Osteocyte (in vitro differentiated cells): ENCODE measurements around the gene MEF2D. TPM values are rescaled to one million over a fixed set of nuclear protein-coding genes. Genes with fewer than 3 reads are reported as not detected.

Experiments
- DNase-seq: peaks from one replicate; pipeline ENCODE4 v3.0.0; 2021; ENCODE audit warnings: mixed read lengths; ENCODE audit not compliant: unreplicated experiment; ENCODE audit errors: extremely low spot score
- H3K27ac Mint-ChIP-seq: one replicate; pipeline ENCODE4 v1.8.0; 2021; ENCODE audit warnings: mild to moderate bottlenecking, mixed read lengths; ENCODE audit not compliant: unreplicated experiment
- H3K27me3 Mint-ChIP-seq: one replicate; pipeline ENCODE4 v1.8.0; 2021; ENCODE audit warnings: mixed read lengths; ENCODE audit not compliant: unreplicated experiment
- H3K36me3 Mint-ChIP-seq: one replicate; pipeline ENCODE4 v1.8.0; 2021; ENCODE audit warnings: mixed read lengths; ENCODE audit not compliant: unreplicated experiment
- H3K4me1 Mint-ChIP-seq: one replicate; pipeline ENCODE4 v1.8.0; 2021; ENCODE audit warnings: mixed read lengths; ENCODE audit not compliant: unreplicated experiment
- H3K4me3 Mint-ChIP-seq: one replicate; pipeline ENCODE4 v1.8.0; 2021; ENCODE audit warnings: mild to moderate bottlenecking, moderate library complexity, mixed read lengths; ENCODE audit not compliant: unreplicated experiment
- H3K9me3 Mint-ChIP-seq: one replicate; pipeline ENCODE4 v1.8.0; 2021; ENCODE audit warnings: mixed read lengths; ENCODE audit not compliant: unreplicated experiment
- CTCF ChIP-seq: fragments of 200-600 bp; sonication (generic); IDR thresholded peaks from 2 replicates; pipeline ENCODE4 v1.5.0; 2021; ENCODE audit warnings: antibody characterized with exemption, mild to moderate bottlenecking, moderate library complexity
- total RNA-seq: library from RNA; stranded (reverse); gene quantifications from 2 replicates; pipeline ENCODE4 v1.2.1, GENCODE V29; 2021

The MEF2D gene
- total RNA-seq, 1 donor from 2014 or later: 45.8 TPM

GRCh38 chr1:156532374-156532773, 31.8 kb upstream of the MEF2D start:
- Mint-ChIP-seq H3K9me3 (no peaks in the 10 kb centered on the region), H3K36me3 (peaks cover 9% of the 10 kb centered on the region), H3K4me1 (no peaks in the 10 kb centered on the region), H3K27me3 (no peaks in the 10 kb centered on the region), H3K4me3 (no peak overlapping the region), H3K27ac (no peak overlapping the region)
- TF ChIP-seq CTCF: no peak
- no peak for DNase-seq

- H3K9me3 Mint-ChIP-seq: no peaks in the 10 kb centered on the region
- no peak overlapping the region for H3K27ac Mint-ChIP-seq
- no peak overlapping the region for H3K4me3 Mint-ChIP-seq
- H3K4me1 Mint-ChIP-seq: peaks cover 4% of the 10 kb centered on the region
- H3K36me3 Mint-ChIP-seq: peaks cover 11% of the 10 kb centered on the region
- TF ChIP-seq CTCF: no peak
- H3K27me3 Mint-ChIP-seq: no peaks in the 10 kb centered on the region
- no peak for DNase-seq
Measured at GRCh38 chr1:156530006-156530405, 29.4 kb upstream of the MEF2D start.

- H3K9me3 Mint-ChIP-seq: no peaks in the 10 kb centered on the region
- no peak overlapping the region for H3K4me3 Mint-ChIP-seq
- no peak for TF ChIP-seq CTCF
- H3K27me3 Mint-ChIP-seq: no peaks in the 10 kb centered on the region
- peaks cover 4% of the 10 kb centered on the region for H3K4me1 Mint-ChIP-seq
- peaks cover 11% of the 10 kb centered on the region for H3K36me3 Mint-ChIP-seq
- H3K27ac Mint-ChIP-seq: no peak overlapping the region
- DNase-seq: no peak
Measured at GRCh38 chr1:156528875-156529425, 28.4 kb upstream of the MEF2D start.

- Mint-ChIP-seq H3K4me1 (peaks cover 4% of the 10 kb centered on the region), H3K27ac (no peak overlapping the region), H3K4me3 (no peak overlapping the region), H3K36me3 (peaks cover 11% of the 10 kb centered on the region), H3K27me3 (no peaks in the 10 kb centered on the region), H3K9me3 (no peaks in the 10 kb centered on the region)
- DNase-seq: no peak
- no peak for TF ChIP-seq CTCF
Measured at GRCh38 chr1:156528231-156528630, 27.7 kb upstream of the MEF2D start.

GRCh38 chr1:156527584-156527983, 27.0 kb upstream of the MEF2D start:
- peaks cover 11% of the 10 kb centered on the region for H3K36me3 Mint-ChIP-seq
- H3K9me3 Mint-ChIP-seq: no peaks in the 10 kb centered on the region
- no peak for TF ChIP-seq CTCF
- no peak for DNase-seq
- H3K27ac Mint-ChIP-seq: no peak overlapping the region
- no peaks in the 10 kb centered on the region for H3K27me3 Mint-ChIP-seq
- no peak overlapping the region for H3K4me3 Mint-ChIP-seq
- H3K4me1 Mint-ChIP-seq: peaks cover 4% of the 10 kb centered on the region
